ENCODE data around the gene SLC6A7.

DNA sequence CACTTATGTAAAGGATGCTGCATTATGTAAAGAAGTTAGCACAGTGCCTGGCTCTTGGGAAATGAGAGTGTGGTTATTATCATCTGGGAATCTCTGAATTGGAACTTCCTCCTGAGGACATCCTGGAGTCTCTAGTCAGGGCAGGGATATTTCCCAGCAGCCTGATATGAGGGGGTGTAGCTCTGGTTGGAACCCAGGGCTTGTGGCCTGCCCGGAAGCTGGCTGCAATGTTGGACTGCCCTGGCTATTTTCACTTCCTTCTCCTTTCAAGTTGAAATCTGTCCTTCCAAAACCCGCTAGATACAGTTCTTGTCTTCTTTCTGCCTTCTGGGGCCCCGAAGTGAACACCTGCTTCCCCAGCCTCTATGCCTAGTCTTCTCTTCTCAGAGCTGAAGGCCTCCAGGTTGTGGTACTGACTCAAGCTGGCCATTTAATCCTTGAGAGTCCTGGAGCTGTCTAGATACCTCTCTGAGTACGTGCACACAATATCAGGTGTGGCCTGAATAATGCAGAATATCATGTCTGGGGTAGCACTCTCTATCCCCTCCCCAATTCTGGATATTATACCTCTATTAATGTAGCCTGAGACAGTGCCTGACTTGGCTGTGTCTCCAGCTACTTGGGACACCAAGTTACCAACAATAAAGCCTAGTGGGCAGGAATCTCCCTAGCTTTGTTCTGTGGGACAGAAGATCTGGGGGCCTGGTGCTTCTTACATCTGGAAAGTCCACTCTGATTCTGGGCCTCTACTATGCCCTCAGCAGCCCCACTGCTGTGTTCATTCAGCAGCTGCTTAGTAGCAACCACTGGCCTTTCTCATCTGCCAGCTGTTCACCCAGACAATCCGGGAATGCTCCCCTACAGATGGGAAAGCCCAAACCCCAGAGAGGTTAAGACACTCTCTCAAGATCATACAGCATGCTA lies 45.0 kb downstream of the SLC6A7 start:
- TF ChIP-seq, protein P1, sequence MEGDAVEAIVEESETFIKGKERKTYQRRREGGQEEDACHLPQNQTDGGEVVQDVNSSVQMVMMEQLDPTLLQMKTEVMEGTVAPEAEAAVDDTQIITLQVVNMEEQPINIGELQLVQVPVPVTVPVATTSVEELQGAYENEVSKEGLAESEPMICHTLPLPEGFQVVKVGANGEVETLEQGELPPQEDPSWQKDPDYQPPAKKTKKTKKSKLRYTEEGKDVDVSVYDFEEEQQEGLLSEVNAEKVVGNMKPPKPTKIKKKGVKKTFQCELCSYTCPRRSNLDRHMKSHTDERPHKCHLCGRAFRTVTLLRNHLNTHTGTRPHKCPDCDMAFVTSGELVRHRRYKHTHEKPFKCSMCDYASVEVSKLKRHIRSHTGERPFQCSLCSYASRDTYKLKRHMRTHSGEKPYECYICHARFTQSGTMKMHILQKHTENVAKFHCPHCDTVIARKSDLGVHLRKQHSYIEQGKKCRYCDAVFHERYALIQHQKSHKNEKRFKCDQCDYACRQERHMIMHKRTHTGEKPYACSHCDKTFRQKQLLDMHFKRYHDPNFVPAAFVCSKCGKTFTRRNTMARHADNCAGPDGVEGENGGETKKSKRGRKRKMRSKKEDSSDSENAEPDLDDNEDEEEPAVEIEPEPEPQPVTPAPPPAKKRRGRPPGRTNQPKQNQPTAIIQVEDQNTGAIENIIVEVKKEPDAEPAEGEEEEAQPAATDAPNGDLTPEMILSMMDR (conservative IDR thresholded peaks at IDR 0.05; ENCODE audit: low read length), result no peak
- no peak for TF ChIP-seq EZH2phosphoT487 (IDR thresholded peaks at IDR 0.05; ENCODE audit: borderline replicate concordance)

Data from Loucy (cell line).